ENCODE data around the gene CACNB3.

The CACNB3 gene

GRCh38 chr12:48875944-48876515 lies 57.7 kb downstream of the CACNB3 start:
- H3K27ac ChIP-seq (ENCODE audit: low read length): no peak overlapping the region
- H3K9me3 ChIP-seq (ENCODE audit: insufficient read depth, low read length): no peaks in the 10 kb centered on the region
- no peak overlapping the region for H3K4me2 ChIP-seq (ENCODE audit: low read length)
- H3K79me2 ChIP-seq (ENCODE audit: low read length): no peaks in the 10 kb centered on the region
- H3K27me3 ChIP-seq (ENCODE audit: low read depth, low read length): peaks cover 7% of the 10 kb centered on the region
- no peak for TF ChIP-seq EZH2phosphoT487 (IDR thresholded peaks at IDR 0.05; ENCODE audit: low read depth)
- TF ChIP-seq CTCF (IDR thresholded peaks at IDR 0.05; ENCODE audit: low read depth, low read length): no peak
- H3K9ac ChIP-seq (ENCODE audit: low read length): no peak overlapping the region
- no peak overlapping the region for H2AFZ ChIP-seq (ENCODE audit: low read depth, low read length)
- H3K4me3 ChIP-seq (ENCODE audit: low read length): no peak overlapping the region
- no peaks in the 10 kb centered on the region for H3K36me3 ChIP-seq (replicated peaks; ENCODE audit: low read depth, low read length)
- no peaks in the 10 kb centered on the region for H4K20me1 ChIP-seq (ENCODE audit: insufficient read depth, low read length)
- H3K4me1 ChIP-seq (ENCODE audit: low read length): no peaks in the 10 kb centered on the region

Data from OCI-LY3 (cell line).